Measurements from ENCODE around the gene NARS2.

The NARS2 gene

DNA sequence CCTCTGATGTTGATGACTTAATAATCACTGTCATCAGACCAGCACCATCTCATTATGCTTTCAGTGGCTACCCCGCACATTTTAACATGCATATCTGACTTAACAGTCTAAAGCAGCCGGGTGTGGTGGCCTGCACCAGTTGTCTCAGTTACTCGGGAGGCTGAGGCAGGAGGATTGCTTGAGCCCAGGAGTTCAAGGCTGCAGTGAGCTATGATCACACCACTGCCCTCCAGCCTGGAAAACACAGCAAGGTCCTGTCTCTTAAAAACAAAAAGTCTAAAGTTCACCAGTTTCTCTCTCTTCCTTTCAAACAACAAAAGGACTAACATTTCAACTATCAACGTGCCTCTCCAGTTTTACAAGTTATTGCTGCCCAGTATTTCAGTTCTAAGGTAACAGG is 101.8 kb downstream of the NARS2 start:
- TF ChIP-seq, protein P1, sequence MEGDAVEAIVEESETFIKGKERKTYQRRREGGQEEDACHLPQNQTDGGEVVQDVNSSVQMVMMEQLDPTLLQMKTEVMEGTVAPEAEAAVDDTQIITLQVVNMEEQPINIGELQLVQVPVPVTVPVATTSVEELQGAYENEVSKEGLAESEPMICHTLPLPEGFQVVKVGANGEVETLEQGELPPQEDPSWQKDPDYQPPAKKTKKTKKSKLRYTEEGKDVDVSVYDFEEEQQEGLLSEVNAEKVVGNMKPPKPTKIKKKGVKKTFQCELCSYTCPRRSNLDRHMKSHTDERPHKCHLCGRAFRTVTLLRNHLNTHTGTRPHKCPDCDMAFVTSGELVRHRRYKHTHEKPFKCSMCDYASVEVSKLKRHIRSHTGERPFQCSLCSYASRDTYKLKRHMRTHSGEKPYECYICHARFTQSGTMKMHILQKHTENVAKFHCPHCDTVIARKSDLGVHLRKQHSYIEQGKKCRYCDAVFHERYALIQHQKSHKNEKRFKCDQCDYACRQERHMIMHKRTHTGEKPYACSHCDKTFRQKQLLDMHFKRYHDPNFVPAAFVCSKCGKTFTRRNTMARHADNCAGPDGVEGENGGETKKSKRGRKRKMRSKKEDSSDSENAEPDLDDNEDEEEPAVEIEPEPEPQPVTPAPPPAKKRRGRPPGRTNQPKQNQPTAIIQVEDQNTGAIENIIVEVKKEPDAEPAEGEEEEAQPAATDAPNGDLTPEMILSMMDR (IDR thresholded peaks at IDR 0.05; ENCODE audit: low read depth, low read length) = no peak
- DNase-seq (ENCODE audit: low read depth in 2 of 2) = no peak
- no peak overlapping the region for H3K4me3 ChIP-seq (replicated peaks in 1 of 2; ENCODE audit: low read depth in 2 of 2, low read length in 2 of 2)

DNA sequence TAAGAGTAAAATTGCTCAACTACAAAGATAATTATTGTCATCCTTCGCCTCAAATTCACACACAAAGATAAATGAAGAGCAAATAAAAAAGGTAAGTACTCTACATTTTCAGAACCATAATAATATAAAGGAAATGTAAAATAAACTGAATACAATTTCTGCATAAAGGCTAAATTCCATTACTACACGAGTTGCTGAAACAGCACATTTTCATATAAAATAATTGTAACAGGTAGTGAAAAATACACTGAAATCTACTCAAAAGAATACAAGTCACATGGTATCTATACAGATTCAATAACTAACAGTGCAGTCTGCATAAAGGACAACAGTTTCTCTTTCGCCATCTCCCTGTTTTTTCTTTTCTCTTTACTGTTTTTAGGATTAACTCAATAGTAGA is 102.3 kb downstream of the NARS2 start:
- DNase-seq (ENCODE audit: low read depth in 2 of 2) = no peak
- TF ChIP-seq, protein P1 (IDR thresholded peaks at IDR 0.05; ENCODE audit: low read depth, low read length) = no peak
- no peak overlapping the region for H3K4me3 ChIP-seq (replicated peaks in 1 of 2; ENCODE audit: low read depth in 2 of 2, low read length in 2 of 2)

DNA sequence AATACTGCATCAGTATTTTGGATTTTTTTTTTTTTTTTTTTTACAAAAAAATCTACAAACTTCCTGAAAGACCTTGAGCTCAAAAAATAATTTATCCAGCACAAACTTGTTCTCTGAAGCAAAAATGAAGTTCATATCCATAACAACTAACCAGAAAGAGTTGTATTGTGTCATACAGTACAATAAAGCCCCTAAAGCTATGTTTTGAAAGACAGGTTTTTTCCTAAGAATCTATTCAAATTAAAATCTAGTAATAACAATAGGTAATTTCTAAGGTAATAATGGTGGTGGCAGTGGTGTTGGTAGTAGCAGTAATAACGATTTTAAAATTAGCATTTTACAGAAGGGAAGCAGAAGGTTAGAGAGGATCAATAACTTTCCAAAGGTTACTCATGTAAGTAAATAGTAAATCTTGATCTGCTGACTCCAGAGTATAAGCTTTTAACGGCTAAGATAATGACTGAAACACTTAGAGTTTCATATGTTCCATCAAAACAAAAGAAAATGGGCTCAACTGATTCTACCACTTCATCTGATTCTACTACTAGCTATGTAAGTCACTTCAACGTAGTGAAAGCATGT is 103.7 kb downstream of the NARS2 start:
- TF ChIP-seq, protein P1 (IDR thresholded peaks at IDR 0.05; ENCODE audit: low read depth, low read length) = no peak

DNA sequence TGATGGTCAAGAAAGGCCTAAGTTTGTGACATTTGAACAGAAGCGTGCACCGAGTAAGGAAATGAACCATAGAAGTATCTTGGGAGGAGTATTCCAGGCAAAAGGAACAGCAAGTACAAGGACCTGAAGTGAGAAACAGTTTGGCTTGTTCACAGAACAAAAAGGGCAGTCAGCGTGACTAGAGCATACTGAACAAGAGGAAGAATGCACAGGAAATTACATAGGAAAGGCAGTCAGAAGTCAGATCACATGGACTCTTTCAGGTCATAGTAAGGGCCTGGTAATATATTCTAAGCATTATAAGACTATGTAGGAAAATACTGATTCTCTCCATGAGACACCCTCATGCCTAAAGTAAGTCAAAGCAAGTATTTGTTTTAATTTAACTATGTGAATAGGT is 104.8 kb downstream of the NARS2 start:
- TF ChIP-seq, protein P1 (IDR thresholded peaks at IDR 0.05; ENCODE audit: low read depth, low read length) = no peak
- no peak for DNase-seq (ENCODE audit: low read depth in 2 of 2)
- no peak overlapping the region for H3K4me3 ChIP-seq (replicated peaks in 1 of 2; ENCODE audit: low read depth in 2 of 2, low read length in 2 of 2)

More for the DNA sequence above, 103.7 kb downstream of the NARS2 start:
- DNase-seq (ENCODE audit: low read depth in 2 of 2) = no peak
- H3K4me3 ChIP-seq (replicated peaks in 1 of 2; ENCODE audit: low read depth in 2 of 2, low read length in 2 of 2) = no peak overlapping the region

DNA sequence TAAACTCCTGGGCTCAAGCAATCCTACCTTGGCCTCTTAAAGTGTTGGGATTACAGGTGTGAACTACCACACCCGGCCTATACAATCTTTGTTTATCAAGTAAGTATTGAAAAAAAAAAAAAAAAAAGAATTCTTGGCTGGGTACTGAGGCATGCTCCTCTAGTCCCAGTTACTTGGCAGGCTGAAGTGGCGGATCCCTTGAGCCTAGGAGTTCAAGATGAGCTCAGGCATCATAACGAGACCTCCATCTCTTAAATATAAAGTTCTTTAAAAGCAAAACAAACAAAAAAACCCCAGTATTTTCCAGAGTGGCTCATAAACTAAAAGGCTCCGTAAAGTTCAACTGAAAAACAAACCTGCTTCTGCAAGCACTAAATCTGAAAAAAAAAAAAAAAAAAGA is 106.7 kb downstream of the NARS2 start:
- no peak for DNase-seq (ENCODE audit: low read depth in 2 of 2)
- no peak overlapping the region for H3K4me3 ChIP-seq (replicated peaks in 1 of 2; ENCODE audit: low read depth in 2 of 2, low read length in 2 of 2)
- TF ChIP-seq, protein P1 (IDR thresholded peaks at IDR 0.05; ENCODE audit: low read depth, low read length) = no peak

DNA sequence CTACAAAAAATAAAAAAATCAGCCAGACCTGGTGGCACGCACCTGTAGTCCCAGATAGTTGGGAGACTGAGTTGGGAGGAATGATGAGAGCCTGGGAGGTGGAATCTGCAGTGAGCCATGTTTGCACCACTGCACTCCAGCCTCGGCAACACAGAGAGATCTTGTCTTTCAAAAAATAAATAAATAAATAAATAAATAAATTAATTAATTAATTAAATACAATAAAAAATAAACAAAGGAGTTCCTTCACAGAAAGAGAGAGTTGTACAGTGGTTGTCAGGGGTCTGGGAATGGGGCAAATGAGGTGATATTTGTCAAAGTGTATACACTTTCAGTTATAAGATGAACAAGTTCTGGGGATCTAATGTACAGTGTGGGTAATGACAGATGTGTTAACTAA is 107.3 kb downstream of the NARS2 start:
- no peak overlapping the region for H3K4me3 ChIP-seq (replicated peaks in 1 of 2; ENCODE audit: low read depth in 2 of 2, low read length in 2 of 2)
- no peak for DNase-seq (ENCODE audit: low read depth in 2 of 2)
- TF ChIP-seq, protein P1 (IDR thresholded peaks at IDR 0.05; ENCODE audit: low read depth, low read length) = no peak

All from cardiac fibroblast (primary cell).